Activated naive CD4-positive, alpha-beta T cell treated with anti-CD3 and anti-CD28 coated beads, Interleukin-2, amount 10 ng/mL, durations not matched to agents 7 days and 5 days (primary cell): ENCODE data around the gene GNL3.

Experiments used
- CTCF ChIA-PET: fragments of 350-600 bp; sonication (Branson Sonifier 250); formaldehyde crosslinking; loops from one replicate; lab custom pipeline; 2021; ENCODE audit warnings: antibody characterized with exemption; lab: Charles Lee
- DNase-seq: peaks from one replicate; pipeline ENCODE4 v3.0.0-alpha.2; 2020
- H3K27ac Mint-ChIP-seq: one replicate; pipeline ENCODE4 v1.8.0; 2021; ENCODE audit warnings: mild to moderate bottlenecking, moderate library complexity, mixed read lengths
- H3K27me3 Mint-ChIP-seq: one replicate; pipeline ENCODE4 v1.8.0; 2021; ENCODE audit warnings: mild to moderate bottlenecking, mixed read lengths
- H3K36me3 Mint-ChIP-seq: one replicate; pipeline ENCODE4 v1.8.0; 2021; ENCODE audit warnings: mixed read lengths
- H3K4me1 Mint-ChIP-seq: one replicate; pipeline ENCODE4 v1.8.0; 2021; ENCODE audit warnings: mixed read lengths
- H3K4me3 Mint-ChIP-seq: one replicate; pipeline ENCODE4 v1.8.0; 2021; ENCODE audit warnings: mild to moderate bottlenecking, moderate library complexity, mixed read lengths
- H3K9me3 Mint-ChIP-seq: one replicate; pipeline ENCODE4 v1.8.0; 2021; ENCODE audit warnings: mixed read lengths

GNL3 gene

GRCh38 chr3:52678265-52679198 is 7.3 kb upstream of the GNL3 start:
- CTCF ChIA-PET = interaction anchor here (0.6 kb wide), 1 partner anchor 66 kb away, joined by 3 read pairs; no protein-coding TSS in a partner anchor
- H3K27ac Mint-ChIP-seq = no peak overlapping the region
- no peaks in the 10 kb centered on the region for H3K27me3 Mint-ChIP-seq
- peaks cover 25% of the 10 kb centered on the region for H3K4me1 Mint-ChIP-seq
- H3K4me3 Mint-ChIP-seq = no peak overlapping the region
- DNase-seq = no peak
- peaks cover 53% of the 10 kb centered on the region for H3K36me3 Mint-ChIP-seq
- no peaks in the 10 kb centered on the region for H3K9me3 Mint-ChIP-seq

DNA sequence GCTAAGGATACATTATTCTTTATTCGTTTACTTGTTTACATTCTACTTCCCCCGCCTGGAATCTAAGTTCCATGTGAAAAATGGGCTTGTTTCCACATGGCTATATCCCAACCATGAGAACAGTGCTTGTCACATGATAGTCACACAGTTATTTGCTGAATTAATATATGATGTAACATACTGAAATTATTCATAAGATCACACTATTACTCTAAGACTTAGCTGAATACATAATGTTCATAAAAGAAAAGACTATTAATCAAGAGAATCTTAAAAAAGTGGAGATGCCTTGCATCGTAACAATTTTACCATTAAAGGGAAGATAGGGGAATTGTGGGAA is 6.7 kb upstream of the GNL3 start:
- Mint-ChIP-seq H3K36me3 (peaks cover 52% of the 10 kb centered on the region), H3K4me3 (no peak overlapping the region), H3K9me3 (no peaks in the 10 kb centered on the region), H3K27me3 (no peaks in the 10 kb centered on the region), H3K4me1 (peaks cover 31% of the 10 kb centered on the region), H3K27ac (no peak overlapping the region)
- CTCF ChIA-PET = no interaction called here
- DNase-seq = no peak

GRCh38 chr3:52679811-52680210 is 6.0 kb upstream of the GNL3 start:
- Mint-ChIP-seq H3K4me3 (no peak overlapping the region), H3K9me3 (no peaks in the 10 kb centered on the region), H3K27ac (no peak overlapping the region), H3K36me3 (peaks cover 57% of the 10 kb centered on the region), H3K4me1 (peaks cover 38% of the 10 kb centered on the region), H3K27me3 (no peaks in the 10 kb centered on the region)
- CTCF ChIA-PET = no interaction called here
- no peak for DNase-seq

DNA sequence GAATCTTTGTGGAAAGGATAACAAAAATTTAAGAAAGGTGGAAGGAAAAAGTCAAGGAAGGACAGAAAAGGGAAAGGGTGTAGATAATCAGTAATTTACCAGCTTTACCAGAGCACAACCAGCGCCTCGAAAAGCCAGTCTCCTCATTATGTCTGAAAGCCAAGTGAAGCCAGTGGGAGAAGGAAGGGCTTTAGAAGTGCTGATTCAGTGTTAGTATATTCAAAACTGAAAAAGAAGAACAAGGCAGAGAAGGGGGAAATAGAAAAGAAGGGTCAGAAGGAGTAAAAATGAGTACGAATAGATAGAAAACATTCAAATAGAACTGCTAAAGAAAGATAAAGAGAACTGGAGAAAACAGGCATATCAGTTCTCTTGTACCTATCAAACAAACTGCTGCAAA is 4.2 kb upstream of the GNL3 start:
- Mint-ChIP-seq H3K36me3 (peaks cover 51% of the 10 kb centered on the region), H3K4me3 (no peak overlapping the region), H3K27ac (no peak overlapping the region), H3K27me3 (no peaks in the 10 kb centered on the region), H3K4me1 (peaks cover 46% of the 10 kb centered on the region), H3K9me3 (no peaks in the 10 kb centered on the region)
- no peak for DNase-seq
- CTCF ChIA-PET = no interaction called here

GRCh38 chr3:52682016-52682415 is 3.8 kb upstream of the GNL3 start:
- Mint-ChIP-seq H3K27ac (no peak overlapping the region), H3K4me1 (peaks cover 50% of the 10 kb centered on the region), H3K27me3 (no peaks in the 10 kb centered on the region), H3K9me3 (no peaks in the 10 kb centered on the region), H3K36me3 (peaks cover 51% of the 10 kb centered on the region), H3K4me3 (no peak overlapping the region)
- DNase-seq = no peak
- CTCF ChIA-PET = interaction anchor here (0.7 kb wide), 1 partner anchor 207 kb away, joined by 3 read pairs; no protein-coding TSS in a partner anchor

- H3K4me1 Mint-ChIP-seq = peaks cover 66% of the 10 kb centered on the region
- DNase-seq = no peak
- H3K27me3 Mint-ChIP-seq = no peaks in the 10 kb centered on the region
- H3K27ac Mint-ChIP-seq = no peak overlapping the region
- peak overlapping the region; percentile 40 for H3K4me3 Mint-ChIP-seq
- peaks cover 54% of the 10 kb centered on the region for H3K36me3 Mint-ChIP-seq
- CTCF ChIA-PET = interaction anchor here (1.3 kb wide), 1 partner anchor 211 kb away, joined by 4 read pairs; no protein-coding TSS in a partner anchor
- no peaks in the 10 kb centered on the region for H3K9me3 Mint-ChIP-seq
These were observed 2.2 kb upstream of the GNL3 start for GRCh38 chr3:52683611-52684010.

DNA sequence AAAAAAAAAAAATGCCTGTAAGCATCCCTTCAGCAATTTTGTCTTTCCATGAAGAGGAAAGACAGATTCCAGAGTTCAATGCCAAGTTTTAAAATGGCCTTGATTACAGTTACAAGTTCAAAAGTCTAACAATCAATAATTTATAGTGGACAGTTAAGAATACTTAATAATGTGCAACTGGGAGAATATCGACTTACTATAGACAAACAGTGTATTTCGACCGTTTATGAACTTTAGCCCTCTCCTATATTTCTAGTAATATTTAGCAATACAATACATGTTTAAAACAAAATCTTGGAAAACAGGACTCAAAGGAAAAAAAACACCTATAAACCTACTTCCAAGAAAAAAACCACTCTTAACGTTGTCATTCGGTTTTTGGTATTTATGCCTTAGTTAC is 1.6 kb upstream of the GNL3 start:
- Mint-ChIP-seq H3K27me3 (no peaks in the 10 kb centered on the region), H3K27ac (peak overlapping the region; percentile 94), H3K36me3 (peaks cover 54% of the 10 kb centered on the region), H3K4me1 (peaks cover 70% of the 10 kb centered on the region), H3K4me3 (peak overlapping the region; percentile 88), H3K9me3 (no peaks in the 10 kb centered on the region)
- no peak for DNase-seq
- CTCF ChIA-PET = no interaction called here

DNA sequence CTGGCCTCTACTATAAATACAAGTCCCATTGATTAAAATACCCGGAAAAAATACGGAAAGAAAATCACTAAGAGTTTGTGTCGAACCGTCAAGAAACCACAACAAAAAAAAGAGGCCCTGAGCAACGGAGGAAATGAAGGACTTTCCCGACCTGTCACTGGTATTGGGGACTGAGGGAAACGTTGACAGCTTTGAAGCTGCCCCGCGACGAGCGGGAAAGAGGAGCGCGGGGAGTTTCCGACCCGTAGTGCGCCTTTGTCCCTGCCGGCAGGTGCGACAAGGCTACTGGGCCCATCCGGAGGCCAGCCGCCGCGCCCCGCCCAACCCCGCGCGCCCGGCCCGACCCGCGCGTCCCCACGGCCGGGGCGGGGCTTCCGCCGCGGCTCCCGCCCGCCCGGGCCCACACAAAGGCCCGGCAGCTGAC is 535 bp upstream of the GNL3 start:
- CTCF ChIA-PET = no interaction called here

DNA sequence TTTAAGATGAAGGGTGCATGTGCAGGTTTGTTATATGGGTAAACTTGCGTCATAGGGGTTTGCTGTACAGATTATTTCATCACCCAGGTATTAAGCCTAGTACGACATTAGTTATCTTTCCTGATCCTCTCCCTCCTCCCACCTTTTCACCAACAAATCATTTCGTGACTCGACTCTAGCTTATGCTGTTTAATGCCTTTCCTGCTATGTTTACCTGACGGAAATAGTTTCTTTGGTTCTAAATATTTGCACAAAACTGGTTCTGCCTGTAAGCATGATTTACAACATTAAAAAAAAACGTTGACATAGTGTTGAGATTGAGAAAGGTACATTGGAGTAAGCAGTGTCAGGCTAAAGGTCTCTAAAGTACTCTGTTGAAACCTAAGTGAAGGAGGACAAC is 2.4 kb downstream of the GNL3 start:
- Mint-ChIP-seq H3K36me3 (peaks cover 63% of the 10 kb centered on the region), H3K4me1 (peaks cover 53% of the 10 kb centered on the region)
- CTCF ChIA-PET = interaction anchor here (1.1 to 1.2 kb wide), 2 partner anchors 33 to 132 kb away, joined by 3 read pairs; no protein-coding TSS in a partner anchor

More for the DNA sequence above, 535 bp upstream of the GNL3 start:
- Mint-ChIP-seq H3K4me1 (peaks cover 68% of the 10 kb centered on the region), H3K36me3 (peaks cover 53% of the 10 kb centered on the region), H3K9me3 (no peaks in the 10 kb centered on the region), H3K4me3 (peak overlapping the region; percentile 88), H3K27me3 (no peaks in the 10 kb centered on the region), H3K27ac (peak overlapping the region; percentile 94)
- DNase-seq = peak; percentile 84

DNA sequence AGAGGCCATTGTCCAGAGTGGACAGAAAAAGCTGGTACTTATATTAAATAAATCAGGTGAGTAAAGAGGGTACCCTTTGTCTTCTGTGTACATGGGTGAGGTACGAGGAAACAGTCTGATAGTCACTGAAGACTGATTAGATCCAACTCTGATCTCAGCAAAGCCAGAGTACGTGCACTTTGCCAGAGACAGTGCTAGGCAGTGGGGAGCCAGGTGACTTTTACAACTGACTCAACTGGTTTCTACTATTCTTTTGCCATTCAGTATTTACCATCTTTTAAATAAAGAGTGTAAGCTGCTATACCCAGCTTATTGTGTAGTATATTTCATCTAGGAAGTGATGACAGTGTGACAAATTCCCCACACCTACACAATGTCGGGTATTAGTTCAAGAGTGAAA is 3.3 kb downstream of the GNL3 start:
- peaks cover 71% of the 10 kb centered on the region for H3K36me3 Mint-ChIP-seq
- peaks cover 44% of the 10 kb centered on the region for H3K4me1 Mint-ChIP-seq
- CTCF ChIA-PET = interaction anchor here (1.1 to 1.3 kb wide), 2 partner anchors 10 to 32 kb away, joined by 3 to 4 read pairs; no protein-coding TSS in a partner anchor
- H3K9me3 Mint-ChIP-seq = no peaks in the 10 kb centered on the region
- H3K27ac Mint-ChIP-seq = no peak overlapping the region
- H3K4me3 Mint-ChIP-seq = no peak overlapping the region
- H3K27me3 Mint-ChIP-seq = no peaks in the 10 kb centered on the region
- no peak for DNase-seq

More for the DNA sequence above, 2.4 kb downstream of the GNL3 start:
- Mint-ChIP-seq H3K4me3 (no peak overlapping the region), H3K9me3 (no peaks in the 10 kb centered on the region), H3K27ac (peak overlapping the region; percentile 33), H3K27me3 (no peaks in the 10 kb centered on the region)
- DNase-seq = no peak

DNA sequence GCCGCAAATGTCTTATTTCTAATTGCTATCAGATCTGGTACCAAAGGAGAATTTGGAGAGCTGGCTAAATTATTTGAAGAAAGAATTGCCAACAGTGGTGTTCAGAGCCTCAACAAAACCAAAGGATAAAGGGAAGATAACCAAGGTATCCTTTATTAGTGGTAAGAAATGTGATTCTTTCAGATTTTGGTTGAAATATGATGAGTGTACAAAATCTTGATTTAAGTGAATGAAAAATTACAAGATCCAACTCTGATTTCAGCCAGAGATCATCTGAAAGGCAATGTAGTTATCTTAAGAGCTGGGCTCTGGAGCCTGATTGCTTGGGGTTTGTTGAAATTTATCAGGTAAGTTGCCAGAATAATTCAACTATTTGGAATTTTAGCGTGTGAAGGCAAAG is 4.7 kb downstream of the GNL3 start:
- no peaks in the 10 kb centered on the region for H3K27me3 Mint-ChIP-seq
- H3K27ac Mint-ChIP-seq = no peak overlapping the region
- H3K4me3 Mint-ChIP-seq = no peak overlapping the region
- DNase-seq = no peak
- peaks cover 37% of the 10 kb centered on the region for H3K4me1 Mint-ChIP-seq
- no peaks in the 10 kb centered on the region for H3K9me3 Mint-ChIP-seq
- peaks cover 77% of the 10 kb centered on the region for H3K36me3 Mint-ChIP-seq
- CTCF ChIA-PET = interaction anchor here (1.3 kb wide), 1 partner anchor 9 kb away, joined by 4 read pairs; no protein-coding TSS in a partner anchor

- CTCF ChIA-PET = interaction anchor here (0.6 to 1.4 kb wide), 2 partner anchors 8 to 128 kb away, joined by 3 read pairs; no protein-coding TSS in a partner anchor
- Mint-ChIP-seq H3K9me3 (no peaks in the 10 kb centered on the region), H3K4me3 (no peak overlapping the region), H3K36me3 (peaks cover 79% of the 10 kb centered on the region), H3K4me1 (peaks cover 15% of the 10 kb centered on the region), H3K27ac (no peak overlapping the region), H3K27me3 (no peaks in the 10 kb centered on the region)
- no peak for DNase-seq
These were observed 7.2 kb downstream of the GNL3 start for GRCh38 chr3:52693071-52693470.

DNA sequence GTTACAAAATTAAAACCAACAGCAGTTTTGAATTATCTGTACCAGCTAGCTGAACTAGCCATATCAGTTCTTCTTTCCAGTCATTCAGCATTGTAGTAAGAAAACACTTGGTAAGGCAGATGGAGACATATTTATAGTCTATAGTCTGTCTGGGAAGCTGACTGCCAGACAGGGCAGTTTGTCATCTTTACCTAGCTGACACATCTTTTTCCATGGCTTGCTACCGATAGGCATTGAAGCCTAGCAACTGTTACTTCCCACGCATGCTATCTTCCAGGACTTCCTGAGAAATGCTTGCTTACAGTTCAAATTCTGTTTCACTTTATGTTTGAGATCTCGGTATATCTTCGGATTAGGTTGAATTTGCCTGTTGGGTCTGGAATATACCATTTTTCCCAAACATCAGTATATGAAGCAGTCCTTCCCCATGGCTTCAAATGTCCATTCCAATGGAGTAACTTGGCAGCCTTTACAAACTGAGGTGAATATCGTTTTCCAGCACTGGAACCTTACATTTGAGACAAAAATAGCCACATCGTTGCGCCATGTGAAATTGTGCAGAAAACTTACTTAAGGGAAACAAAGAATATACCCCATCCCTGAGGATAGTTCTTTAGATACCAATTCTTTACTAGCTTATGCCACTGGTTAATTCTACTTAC is 8.8 kb downstream of the GNL3 start:
- CTCF ChIA-PET = no interaction called here
- Mint-ChIP-seq H3K27ac (no peak overlapping the region), H3K4me3 (no peak overlapping the region), H3K36me3 (peaks cover 68% of the 10 kb centered on the region), H3K9me3 (no peaks in the 10 kb centered on the region), H3K4me1 (peaks cover 5% of the 10 kb centered on the region), H3K27me3 (no peaks in the 10 kb centered on the region)
- DNase-seq = no peak
